GM19468 (cell line): Measurements from ENCODE around the gene PTPN7.

Experiments used
- ATAC-seq: cut with Tn5 transposase; IDR thresholded peaks from one replicate; pipeline ENCODE4 v1.9.1; 2021; ENCODE audit warnings: mild to moderate bottlenecking, moderate library complexity, moderate number of reproducible peaks; ENCODE audit not compliant: unreplicated experiment; ENCODE audit errors: extremely low read depth

Gene PTPN7

DNA sequence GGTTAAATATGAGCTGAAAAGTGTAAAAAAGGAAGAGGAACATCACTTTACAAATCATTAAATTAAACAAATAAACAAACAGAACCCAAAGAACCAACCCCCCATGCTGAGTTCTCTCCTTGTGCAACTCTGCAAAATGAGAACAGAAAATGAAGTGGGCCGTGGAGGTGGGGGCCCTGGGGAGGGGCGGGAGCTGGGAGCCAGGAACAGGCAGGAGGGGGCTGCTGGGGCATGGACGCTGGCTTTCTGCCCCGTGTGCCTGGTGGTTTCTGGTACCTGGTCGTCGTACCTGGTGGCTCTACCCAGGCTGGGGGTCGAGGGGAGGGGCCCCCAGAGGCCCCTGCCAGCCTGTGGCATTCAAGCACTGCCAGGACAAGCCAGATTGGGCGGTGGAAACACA lies 26.9 kb downstream of the PTPN7 start:
- no peak for ATAC-seq

DNA sequence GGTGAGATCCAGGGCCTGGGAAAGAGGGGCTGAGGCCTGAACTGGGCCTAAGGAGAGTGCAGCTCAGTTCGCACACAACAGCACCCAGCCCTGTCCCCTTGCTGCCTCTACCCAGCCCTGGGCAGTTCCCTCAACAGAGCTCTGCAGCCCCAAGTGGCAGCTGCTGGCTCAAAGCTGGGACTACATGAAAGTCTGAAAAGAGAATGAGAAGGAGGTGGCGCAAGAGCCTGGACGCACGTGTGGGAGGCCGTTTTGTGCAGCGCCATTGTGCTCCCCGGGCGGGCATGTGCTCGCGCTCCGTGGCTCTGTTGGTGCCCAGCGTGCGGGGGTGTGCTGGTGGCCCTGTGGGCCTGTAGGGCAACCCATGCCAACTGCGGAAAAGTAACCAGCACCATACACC lies 27.4 kb downstream of the PTPN7 start:
- ATAC-seq = no peak

DNA sequence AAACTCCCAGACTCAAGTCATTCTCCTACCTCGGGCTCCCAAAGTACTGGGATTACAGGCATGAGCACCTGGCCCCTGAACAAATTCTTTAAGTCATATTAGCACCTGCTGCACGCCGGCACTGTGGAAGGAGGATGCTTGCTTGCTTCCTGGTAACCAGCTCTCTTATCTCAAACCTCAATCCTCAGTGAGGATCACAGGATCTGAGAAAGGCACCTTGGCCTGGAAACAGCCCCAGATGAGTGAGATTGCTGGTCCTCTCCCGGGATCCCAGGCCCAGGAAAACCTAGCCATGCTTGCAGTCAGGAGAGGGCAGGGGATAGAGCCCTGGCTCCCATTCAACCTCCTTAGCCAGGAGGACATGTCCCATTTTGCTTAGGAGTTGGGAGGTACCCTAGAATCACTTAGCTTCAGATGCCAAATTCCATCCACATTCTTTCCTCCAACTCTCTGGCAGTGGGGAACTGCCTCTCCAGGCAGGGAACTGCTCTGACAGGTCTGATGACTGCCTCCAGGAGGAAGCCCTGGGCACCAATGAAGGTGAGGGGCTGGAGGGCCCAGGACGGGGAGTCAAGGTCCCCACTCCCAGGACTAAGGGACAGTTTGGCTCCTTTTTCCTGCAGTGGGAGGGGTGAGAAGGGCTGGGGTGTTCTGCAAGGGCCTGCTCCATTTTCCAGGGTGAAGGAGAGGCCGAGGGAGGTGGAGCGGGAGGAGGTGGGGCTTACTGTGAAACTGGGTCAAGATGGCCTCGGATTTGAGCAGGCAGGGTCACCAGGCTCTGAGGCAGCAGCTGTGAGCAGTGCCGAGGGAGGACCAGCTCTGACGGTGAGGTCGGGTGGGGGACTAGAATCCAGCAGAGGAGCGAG lies 28.2 kb downstream of the PTPN7 start:
- no peak for ATAC-seq

DNA sequence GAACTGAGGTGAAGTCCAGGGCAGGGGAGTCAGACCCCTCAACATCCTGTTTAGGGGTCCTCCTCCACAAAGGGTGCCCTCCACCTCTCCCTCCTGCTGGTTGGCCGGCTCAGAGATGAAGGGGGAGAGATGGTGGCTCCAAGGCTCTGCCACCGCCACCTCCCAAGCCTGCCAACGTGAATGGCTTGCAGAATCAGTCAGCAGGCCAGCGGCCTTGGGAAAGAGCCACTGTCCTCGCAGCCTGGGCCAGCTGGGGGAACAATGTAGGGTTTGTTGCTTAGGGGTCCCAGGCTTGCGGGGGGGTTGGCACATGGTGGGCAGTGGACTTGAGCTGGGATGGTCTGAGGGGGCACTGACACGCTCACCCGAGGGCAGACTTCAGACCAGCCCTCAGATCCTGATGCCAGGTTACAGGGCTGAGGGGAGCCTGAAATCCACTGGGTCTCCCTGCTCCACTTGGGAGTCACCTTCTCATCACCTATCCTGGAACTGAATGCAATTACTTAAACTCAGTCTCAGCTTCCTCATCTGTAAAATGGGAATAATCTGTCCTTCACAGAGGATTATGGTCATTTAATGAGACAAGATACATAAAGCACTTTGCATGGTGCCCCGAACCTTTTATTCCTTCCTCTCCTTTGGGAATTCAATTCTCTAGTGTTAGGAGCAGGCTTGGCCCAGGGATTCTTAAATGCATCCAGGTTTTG lies 29.4 kb downstream of the PTPN7 start:
- ATAC-seq = no peak

DNA sequence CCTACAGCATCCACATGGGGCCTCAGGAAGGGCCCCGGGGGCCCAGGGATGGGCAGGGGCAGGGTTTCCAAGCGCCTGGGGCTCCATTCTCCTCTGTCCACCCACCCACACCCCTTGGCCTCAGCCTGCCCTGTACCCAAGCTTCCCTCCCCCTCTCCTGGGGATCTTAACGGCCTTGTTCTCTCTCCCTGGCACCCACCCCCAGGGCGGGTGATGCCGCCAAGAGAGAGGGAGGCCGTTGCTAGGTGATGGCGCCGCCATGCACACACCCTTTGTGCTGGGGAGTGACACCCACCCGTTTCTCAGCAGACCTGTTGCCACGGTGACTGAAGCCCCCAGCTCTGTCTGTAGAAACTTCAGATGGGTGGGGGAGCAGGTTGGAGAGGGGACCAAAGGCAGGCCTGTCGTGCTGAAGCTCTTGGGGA lies 30.1 kb downstream of the PTPN7 start:
- no peak for ATAC-seq

DNA sequence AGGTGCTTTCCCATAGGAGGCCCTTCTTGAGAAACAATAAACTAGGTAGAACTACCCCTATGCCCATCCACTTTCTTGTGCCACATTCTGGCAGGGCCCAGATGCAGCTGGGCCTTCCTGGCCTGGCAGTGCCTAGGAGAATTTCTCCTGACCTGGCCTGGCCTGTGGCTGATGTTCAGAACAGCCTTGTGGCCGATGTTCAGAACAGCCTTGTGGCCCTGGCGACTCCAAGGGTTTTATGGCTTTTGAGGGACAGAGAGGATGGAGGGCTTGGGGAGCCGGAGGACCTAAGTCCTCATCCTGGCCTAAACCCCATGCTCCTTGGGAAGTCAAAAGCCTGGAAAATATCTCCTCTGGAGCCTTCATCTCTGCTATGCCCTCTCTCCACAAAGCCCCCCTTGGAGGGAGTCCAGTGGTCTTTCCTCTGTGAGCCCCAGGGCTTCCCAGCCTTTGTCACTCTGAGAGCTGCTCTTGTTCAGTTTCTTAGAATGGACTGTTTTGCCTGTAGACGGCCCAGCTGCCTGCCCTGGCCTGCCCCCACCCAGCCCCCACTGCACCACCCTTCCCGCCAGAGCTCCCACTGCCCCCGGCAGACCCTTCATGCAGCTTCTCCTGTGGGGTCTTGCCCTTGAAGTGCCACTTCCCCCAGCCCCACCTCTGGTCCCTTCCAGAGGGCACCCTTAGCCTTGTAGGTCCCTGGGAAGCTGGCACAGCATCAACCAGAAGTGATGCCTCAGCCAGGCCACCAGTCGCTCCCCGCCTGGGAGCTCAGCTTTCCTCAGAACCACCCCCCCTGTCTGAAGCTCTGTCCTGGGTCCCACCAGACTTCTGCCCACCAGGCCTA lies 30.7 kb downstream of the PTPN7 start:
- no peak for ATAC-seq

DNA sequence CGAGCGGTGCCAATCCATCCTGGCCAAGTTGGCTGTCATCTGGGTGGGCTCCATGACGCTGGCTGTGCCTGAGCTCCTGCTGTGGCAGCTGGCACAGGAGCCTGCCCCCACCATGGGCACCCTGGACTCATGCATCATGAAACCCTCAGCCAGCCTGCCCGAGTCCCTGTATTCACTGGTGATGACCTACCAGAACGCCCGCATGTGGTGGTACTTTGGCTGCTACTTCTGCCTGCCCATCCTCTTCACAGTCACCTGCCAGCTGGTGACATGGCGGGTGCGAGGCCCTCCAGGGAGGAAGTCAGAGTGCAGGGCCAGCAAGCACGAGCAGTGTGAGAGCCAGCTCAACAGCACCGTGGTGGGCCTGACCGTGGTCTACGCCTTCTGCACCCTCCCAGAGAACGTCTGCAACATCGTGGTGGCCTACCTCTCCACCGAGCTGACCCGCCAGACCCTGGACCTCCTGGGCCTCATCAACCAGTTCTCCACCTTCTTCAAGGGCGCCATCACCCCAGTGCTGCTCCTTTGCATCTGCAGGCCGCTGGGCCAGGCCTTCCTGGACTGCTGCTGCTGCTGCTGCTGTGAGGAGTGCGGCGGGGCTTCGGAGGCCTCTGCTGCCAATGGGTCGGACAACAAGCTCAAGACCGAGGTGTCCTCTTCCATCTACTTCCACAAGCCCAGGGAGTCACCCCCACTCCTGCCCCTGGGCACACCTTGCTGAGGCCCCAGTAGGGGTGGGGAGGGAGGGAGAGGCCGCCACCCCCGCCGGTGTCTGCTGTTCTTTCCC lies 32.4 kb downstream of the PTPN7 start:
- no peak for ATAC-seq

DNA sequence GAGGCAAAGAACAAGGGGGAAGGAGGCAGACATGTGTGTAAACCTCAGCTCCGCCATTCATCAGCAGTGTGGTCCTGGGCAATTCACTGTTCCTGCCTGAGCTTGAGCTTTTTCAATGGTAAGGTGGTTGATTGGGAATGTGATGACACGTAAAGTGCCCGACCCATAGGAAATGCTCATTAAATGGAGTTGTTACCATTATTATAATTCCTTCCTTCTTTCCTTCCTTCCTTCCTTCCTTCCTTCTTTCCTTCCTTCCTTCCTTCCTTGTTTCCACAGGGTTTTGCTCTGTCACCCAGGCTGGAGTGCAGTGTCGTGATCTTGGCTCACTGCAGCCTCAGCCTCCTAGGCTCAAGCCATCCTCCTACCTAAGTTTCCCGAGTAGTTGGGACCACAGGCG lies 33.3 kb downstream of the PTPN7 start:
- no peak for ATAC-seq

DNA sequence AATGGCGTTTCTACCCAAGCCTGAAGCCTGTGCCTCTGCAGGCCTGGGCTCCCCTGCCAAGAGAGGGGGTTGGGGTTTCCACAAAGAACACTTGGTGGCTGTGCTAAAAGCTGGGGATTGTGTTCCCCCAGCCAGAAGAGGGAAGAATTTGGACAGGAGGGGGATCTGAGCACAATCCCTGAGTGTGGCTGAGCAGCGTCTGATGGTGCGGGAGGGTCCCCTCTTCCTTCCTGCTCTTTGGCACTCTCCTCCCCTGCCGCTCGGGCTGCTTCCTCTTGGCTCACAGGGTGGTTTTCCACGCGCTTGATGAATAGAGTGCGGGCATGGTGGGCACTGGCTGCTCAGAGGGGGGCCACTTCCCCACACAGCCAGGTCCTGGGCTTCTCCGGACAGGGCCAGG lies 34.0 kb downstream of the PTPN7 start:
- ATAC-seq = no peak

DNA sequence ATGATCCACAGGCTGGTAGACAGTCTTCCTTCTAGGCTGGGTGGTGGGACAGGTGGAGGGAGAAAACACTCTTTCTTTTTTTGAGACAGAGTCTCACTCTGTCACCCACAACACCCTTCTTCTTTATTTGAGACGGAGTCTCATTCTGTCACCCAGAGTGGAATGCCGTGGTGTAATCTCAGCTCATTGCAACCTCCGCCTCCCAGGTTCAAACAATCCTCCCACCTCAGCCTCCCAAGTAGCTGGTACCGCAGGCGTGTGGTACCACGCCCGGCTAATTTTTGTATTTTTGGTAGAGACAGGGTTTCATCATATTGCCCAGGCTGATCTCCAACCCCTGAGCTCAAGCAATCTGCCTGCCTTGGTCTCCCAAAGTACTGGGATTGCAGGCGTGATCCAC lies 34.8 kb downstream of the PTPN7 start:
- ATAC-seq = no peak

DNA sequence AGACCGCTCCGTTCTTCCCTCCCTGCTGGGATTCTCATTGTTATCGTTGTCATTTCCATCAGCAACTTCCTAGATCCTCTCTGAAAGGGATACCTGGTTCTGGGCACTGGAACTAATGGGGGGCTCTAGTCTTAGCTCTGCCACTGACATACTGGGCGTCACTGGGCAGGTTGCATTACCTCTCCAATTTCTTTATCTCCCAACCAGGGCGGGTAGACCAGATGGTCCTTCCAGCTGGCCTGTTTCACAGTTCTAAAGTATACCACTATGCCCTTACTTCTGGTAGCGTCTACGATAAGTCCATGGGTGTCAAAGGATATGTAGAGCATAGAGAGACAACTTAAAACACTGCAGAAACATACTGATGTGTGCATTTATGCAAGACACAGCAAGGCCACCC lies 36.3 kb downstream of the PTPN7 start:
- no peak for ATAC-seq

DNA sequence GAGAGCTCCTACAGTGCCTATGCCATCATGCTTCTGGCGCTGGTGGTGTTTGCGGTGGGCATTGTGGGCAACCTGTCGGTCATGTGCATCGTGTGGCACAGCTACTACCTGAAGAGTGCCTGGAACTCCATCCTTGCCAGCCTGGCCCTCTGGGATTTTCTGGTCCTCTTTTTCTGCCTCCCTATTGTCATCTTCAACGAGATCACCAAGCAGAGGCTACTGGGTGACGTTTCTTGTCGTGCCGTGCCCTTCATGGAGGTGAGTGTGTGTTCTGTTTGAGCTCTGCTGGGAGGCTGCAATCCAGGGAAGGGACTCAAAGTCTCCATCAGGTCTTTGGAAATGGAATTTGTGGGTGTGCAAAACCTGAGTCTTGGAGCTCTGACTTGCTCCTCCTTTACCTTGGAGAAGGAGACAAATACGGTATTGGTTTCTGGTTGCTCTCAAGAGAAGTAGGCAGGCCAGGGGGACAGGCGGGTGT lies 37.0 kb downstream of the PTPN7 start:
- no peak for ATAC-seq

DNA sequence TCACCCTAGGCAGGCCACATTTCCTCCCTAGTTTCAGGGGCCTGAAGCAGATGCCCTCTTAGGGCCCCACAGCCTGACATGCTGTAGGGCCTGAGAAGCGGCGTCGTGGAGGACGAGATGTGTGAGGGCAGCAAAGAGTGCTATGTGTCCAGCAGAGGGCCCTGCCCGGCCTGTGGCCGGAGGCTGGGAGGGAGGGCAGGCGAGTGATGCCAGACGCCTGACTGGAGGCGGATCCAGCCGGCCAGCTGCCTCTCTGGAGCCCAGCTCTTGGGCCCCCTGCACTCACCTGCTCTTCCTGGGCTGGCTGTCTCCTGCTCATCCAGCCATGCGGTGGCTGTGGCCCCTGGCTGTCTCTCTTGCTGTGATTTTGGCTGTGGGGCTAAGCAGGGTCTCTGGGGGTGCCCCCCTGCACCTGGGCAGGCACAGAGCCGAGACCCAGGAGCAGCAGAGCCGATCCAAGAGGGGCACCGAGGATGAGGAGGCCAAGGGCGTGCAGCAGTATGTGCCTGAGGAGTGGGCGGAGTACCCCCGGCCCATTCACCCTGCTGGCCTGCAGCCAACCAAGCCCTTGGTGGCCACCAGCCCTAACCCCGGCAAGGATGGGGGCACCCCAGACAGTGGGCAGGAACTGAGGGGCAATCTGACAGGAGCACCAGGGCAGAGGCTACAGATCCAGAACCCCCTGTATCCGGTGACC lies 37.6 kb downstream of the PTPN7 start, which contains the start of gene GPR37L1:
Gene GPR37L1, plus strand, starts transcription at position 279 of the 697 bp plus-strand sequence. Its CDS starts 47 bp downstream, at position 326.
- ATAC-seq = no peak

DNA sequence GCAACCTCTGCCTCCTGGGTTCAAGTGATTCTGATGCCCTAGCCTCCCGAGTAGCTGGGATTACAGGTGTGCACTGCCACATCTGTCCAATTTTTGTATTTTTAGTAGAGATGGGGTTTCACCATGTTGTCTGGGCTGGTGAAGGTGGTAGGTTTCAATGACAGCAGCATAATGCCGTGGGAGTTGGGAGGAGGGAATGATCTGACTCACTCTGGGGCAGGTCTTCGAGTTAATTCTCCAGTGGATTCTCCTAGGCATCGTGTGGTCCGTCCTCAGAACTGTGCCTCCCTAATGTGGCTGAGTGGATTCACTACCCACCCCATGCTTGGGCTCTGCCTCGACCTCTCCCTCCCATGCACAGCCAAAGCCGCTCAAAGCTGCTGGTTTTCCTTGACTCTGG lies 39.4 kb downstream of the PTPN7 start:
- no peak for ATAC-seq

DNA sequence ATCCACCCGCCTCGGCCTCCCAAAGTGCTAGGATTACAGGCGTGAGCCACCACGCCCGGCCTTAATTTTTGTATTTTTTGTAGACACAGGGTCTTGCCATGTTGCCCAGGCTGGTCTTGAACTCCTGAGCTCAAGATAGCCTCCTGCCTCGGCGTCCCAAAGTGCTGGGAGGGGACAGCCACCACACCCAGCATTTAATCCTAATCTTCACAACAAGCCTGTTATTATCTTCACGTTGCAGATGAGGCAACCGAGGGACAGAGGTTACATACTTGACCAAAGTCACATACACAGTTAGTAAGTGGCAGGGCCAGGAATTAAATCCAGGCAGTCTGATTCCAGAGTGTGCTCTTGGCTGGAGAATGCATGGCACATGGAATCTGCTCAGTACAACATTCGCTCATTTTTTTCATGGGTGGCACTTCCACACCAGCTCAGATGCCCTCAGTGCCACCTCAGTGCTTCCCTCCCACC lies 42.5 kb downstream of the PTPN7 start:
- ATAC-seq = no peak

DNA sequence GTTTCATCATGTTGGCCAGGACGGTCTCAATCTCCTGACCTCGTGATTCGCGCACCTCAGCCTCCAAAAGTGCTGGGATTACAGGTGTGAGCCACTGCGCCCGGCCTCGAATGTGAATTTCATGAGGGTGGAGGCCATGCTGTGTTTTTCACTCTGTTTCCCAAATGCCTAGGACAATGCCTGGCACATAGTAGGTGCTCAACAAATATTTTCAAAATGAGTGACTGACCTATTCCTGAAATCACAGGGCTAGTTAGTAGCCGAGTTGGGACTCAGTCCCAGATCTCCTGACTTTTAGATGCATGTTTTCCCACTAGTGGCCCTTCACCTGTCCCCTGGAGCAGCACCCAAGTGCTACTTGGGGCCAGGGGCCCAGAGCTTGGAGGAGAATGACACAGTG lies 44.1 kb downstream of the PTPN7 start:
- no peak for ATAC-seq

DNA sequence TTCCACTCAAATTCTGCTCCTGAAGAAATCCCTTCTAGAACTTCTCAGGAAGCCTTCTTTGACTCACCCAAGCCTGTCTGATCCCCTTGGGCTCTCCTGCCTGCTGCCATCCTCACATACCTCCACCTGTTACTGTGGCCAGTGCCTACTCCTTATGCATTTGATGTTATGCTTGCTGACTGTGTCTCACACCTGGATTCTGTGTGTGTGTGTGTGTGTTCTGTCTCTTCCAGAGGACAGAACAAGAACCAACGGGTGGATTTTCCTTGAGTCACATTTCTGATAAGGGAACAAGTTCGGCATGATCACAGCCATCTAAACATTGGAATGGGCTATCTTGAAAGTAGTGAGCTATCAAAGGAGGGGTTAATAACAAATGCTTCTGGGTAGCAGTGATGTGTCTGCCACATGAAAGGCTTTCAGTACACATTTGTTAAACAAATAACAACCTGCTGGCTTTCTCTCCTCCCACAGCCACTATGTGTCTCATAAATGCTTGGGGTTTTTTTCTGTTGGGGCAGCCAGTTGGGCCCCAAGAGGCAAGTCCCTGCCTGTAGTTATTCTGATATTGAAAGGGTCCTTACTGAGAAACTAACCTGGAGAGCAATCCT lies 46.6 kb downstream of the PTPN7 start:
- ATAC-seq = no peak

DNA sequence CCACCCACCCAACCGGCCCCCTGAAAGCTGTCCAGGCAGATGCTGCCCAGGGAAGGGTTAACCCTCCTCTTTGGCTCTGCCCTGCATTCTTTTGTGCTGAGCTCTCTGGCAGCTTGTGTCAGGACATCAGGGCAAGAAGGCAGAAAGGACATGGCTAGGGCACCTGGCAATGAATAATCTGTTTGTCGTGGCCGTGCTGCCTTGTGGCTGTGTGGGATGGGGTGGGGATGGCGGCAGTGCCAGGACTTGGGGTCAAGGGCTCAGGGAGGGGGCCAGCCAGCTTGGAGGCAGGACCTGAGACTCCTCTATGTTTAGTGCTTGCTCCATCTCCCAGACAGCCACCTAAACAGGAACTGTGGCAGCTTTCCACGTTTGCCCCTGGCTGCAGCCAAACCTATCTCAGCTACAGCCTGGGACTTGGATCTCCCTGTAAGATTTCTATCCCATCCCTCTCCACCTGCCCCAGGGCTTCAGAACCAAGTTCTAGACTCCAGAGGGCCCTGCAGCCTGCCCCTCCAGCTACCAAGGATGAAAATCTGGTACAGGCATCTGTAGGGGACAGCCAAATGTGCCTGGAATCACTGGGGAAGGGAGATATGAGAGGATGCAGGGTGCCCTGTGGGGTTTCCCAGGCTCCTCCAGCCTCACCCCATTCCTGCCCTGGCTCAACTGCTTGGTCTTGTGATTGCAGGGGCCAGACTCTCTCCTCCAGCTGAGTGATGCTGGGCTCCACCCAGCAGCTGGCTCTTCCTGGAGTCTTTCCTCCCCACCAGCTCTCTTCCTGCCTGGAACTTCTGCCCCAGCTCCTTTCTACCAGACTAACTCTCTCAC lies 47.3 kb downstream of the PTPN7 start:
- ATAC-seq = no peak
